Activated naive CD4-positive, alpha-beta T cell (primary cell): Measurements from ENCODE around the gene WWOX.

Experiments
- DNase-seq, 4 experiments: peaks; one replicate each; lab custom pipeline; 2025; lab: John Stamatoyannopoulos, UW

The WWOX gene

GRCh38 chr16:78396046-78396445, 296.6 kb downstream of the WWOX start:
- DNase-seq, result no peak

- DNase-seq, result no peak
Measured at GRCh38 chr16:78396673-78397072, 297.2 kb downstream of the WWOX start.

- DNase-seq, result no peak
Measured at GRCh38 chr16:78399384-78399783, 299.9 kb downstream of the WWOX start.

GRCh38 chr16:78402833-78403232, 303.4 kb downstream of the WWOX start:
- no peak for DNase-seq

- DNase-seq, result no peak
Measured at GRCh38 chr16:78405040-78405439, 305.6 kb downstream of the WWOX start.

GRCh38 chr16:78405833-78406232, 306.4 kb downstream of the WWOX start:
- DNase-seq, result no peak

- no peak for DNase-seq
Measured at GRCh38 chr16:78407191-78407590, 307.7 kb downstream of the WWOX start.

- no peak for DNase-seq
Measured at GRCh38 chr16:78413651-78414050, 314.2 kb downstream of the WWOX start.

- no peak for DNase-seq
Measured at GRCh38 chr16:78415013-78415412, 315.6 kb downstream of the WWOX start.

- DNase-seq, result no peak
Measured at GRCh38 chr16:78415669-78416068, 316.2 kb downstream of the WWOX start.

GRCh38 chr16:78416400-78416799, 316.9 kb downstream of the WWOX start:
- no peak for DNase-seq

- DNase-seq, result no peak
Measured at GRCh38 chr16:78421181-78421708, 321.8 kb downstream of the WWOX start.

- no peak for DNase-seq
Measured at GRCh38 chr16:78425281-78425680, 325.8 kb downstream of the WWOX start.

GRCh38 chr16:78425891-78426510, 326.5 kb downstream of the WWOX start:
- no peak for DNase-seq

- no peak for DNase-seq
Measured at GRCh38 chr16:78428193-78428592, 328.7 kb downstream of the WWOX start.

GRCh38 chr16:78430281-78430680, 330.8 kb downstream of the WWOX start:
- DNase-seq, result no peak

- DNase-seq, result no peak
Measured at GRCh38 chr16:78431004-78431670, 331.7 kb downstream of the WWOX start.

GRCh38 chr16:78431701-78432100, 332.2 kb downstream of the WWOX start:
- DNase-seq, result no peak

GRCh38 chr16:78432451-78432850, 333.0 kb downstream of the WWOX start:
- no peak for DNase-seq

GRCh38 chr16:78433116-78433515, 333.7 kb downstream of the WWOX start:
- no peak for DNase-seq

- no peak for DNase-seq
Measured at GRCh38 chr16:78434401-78434800, 334.9 kb downstream of the WWOX start.

GRCh38 chr16:78435260-78435659, 335.8 kb downstream of the WWOX start:
- DNase-seq, result no peak

GRCh38 chr16:78436023-78436422, 336.6 kb downstream of the WWOX start:
- DNase-seq, result no peak

GRCh38 chr16:78436846-78437245, 337.4 kb downstream of the WWOX start:
- DNase-seq, result no peak
